HepG2 (cell line): ENCODE measurements around the gene GPR17. TPM values are rescaled to one million over a fixed set of nuclear protein-coding genes. Genes with fewer than 3 reads are reported as not detected.
A peak's percentile ranks its signal among the peaks of the same experiment; 100 is the strongest.

Experiments used
- CCAR2 ChIP-seq: fragments of 200-400 bp; formaldehyde crosslinking; optimal IDR thresholded peaks from 2 replicates; pipeline ENCODE3; 2018; ENCODE audit warnings: low read depth, mild to moderate bottlenecking, low read length, moderate library complexity
- HMG20A ChIP-seq: IDR thresholded peaks from 2 replicates; pipeline ENCODE4 v1.6.1; 2016; ENCODE audit warnings: borderline replicate concordance
- HNF4A ChIP-seq: sonication (generic); formaldehyde crosslinking; IDR thresholded peaks from 2 replicates; pipeline ENCODE4 v1.4.0; 2020; ENCODE audit warnings: missing genetic modification reagents
- KLF16 ChIP-seq, 2 experiments: sonication (generic) in 1 of 2; formaldehyde crosslinking in 1 of 2; IDR thresholded peaks; 2 replicates each; pipeline versions ENCODE4 v1.6.1 to v1.8.0; 2016 to 2023; ENCODE audit warnings: missing genetic modification reagents in 2 of 2, missing compliant biosample characterization in 1 of 2
- MTF1 ChIP-seq: sonication (generic); formaldehyde crosslinking; IDR thresholded peaks from 2 replicates; pipeline ENCODE4 v1.5.0; 2020; ENCODE audit warnings: missing genetic modification reagents
- PITX1 ChIP-seq: sonication (generic); formaldehyde crosslinking; IDR thresholded peaks from 2 replicates; pipeline ENCODE4 v1.5.1; 2020; ENCODE audit warnings: mild to moderate bottlenecking, missing genetic modification reagents
- SALL1 ChIP-seq: sonication (generic); formaldehyde crosslinking; IDR thresholded peaks from 2 replicates; pipeline ENCODE4 v1.8.0; 2022; ENCODE audit warnings: mild to moderate bottlenecking, missing genetic modification reagents
- SSRP1 ChIP-seq: IDR thresholded peaks from 2 replicates; pipeline ENCODE4 v1.6.1; 2016; ENCODE audit warnings: control low read depth
- ZNF180 ChIP-seq: sonication (generic); formaldehyde crosslinking; IDR thresholded peaks from 2 replicates; pipeline ENCODE4 v1.4.0; 2020; ENCODE audit warnings: low read depth, missing genetic modification reagents, borderline replicate concordance
- ZNF274 ChIP-seq: sonication (generic); formaldehyde crosslinking; IDR thresholded peaks from 2 replicates; pipeline ENCODE4 v1.5.1; 2020; ENCODE audit warnings: mild to moderate bottlenecking, missing genetic modification reagents
- ZNF790 ChIP-seq: sonication (generic); formaldehyde crosslinking; IDR thresholded peaks from 2 replicates; pipeline ENCODE4 v1.8.0; 2022; ENCODE audit warnings: missing genetic modification reagents, mild to moderate bottlenecking, borderline replicate concordance
- ZNF850 ChIP-seq: sonication (generic); formaldehyde crosslinking; conservative IDR thresholded peaks from 2 replicates; pipeline ENCODE4 v1.9.0; 2021; ENCODE audit warnings: mild to moderate bottlenecking, missing genetic modification reagents
- polyA plus RNA-seq, 8 experiments: library from polyadenylated mRNA; depleted of rRNA in 3 of 8; stranded (reverse) in 7 of 8; unstranded in 1 of 8; fragments of >200 nt; fragmentation: Illumina TruSeq in 4 of 8; extraction: Trizol in 4 of 8; gene quantifications; 2 replicates each; pipeline versions ENCODE4 v1.2.1 to v1.2.3, GENCODE V29; 2011 to 2016; ENCODE audit warnings: low read depth in 4 of 8, missing spikeins in 1 of 8, mixed read lengths in 1 of 8; ENCODE audit not compliant: insufficient read depth in 1 of 8
- total RNA-seq, 5 experiments: library from RNA; depleted of rRNA; stranded (reverse); fragments of >200 nt; fragmentation: Illumina TruSeq; extraction: Trizol; gene quantifications; 2 replicates each; pipeline ENCODE4 v1.2.3, GENCODE V29; 2016; ENCODE audit warnings: low read depth in 1 of 5
- TF ChIP-seq, protein P1 (sequence below): sonication (generic); formaldehyde crosslinking; IDR thresholded peaks from 2 replicates; pipeline ENCODE4 v1.4.0; 2020; ENCODE audit warnings: missing genetic modification reagents, borderline replicate concordance
- TF ChIP-seq, protein P2 (sequence below): sonication (generic); formaldehyde crosslinking; IDR thresholded peaks from 2 replicates; pipeline ENCODE4 v1.4.0; 2020; ENCODE audit warnings: missing genetic modification reagents, mild to moderate bottlenecking, borderline replicate concordance
- TF ChIP-seq, protein P3 (sequence below): sonication (generic); formaldehyde crosslinking; IDR thresholded peaks from 2 replicates; pipeline ENCODE4 v1.4.0; 2020; ENCODE audit warnings: mild to moderate bottlenecking, missing genetic modification reagents, borderline replicate concordance
- TF ChIP-seq, protein P4 (sequence below): sonication (generic); formaldehyde crosslinking; IDR thresholded peaks from 2 replicates; pipeline ENCODE4 v1.5.1; 2020; ENCODE audit warnings: missing genetic modification reagents, mild to moderate bottlenecking, borderline replicate concordance
- TF ChIP-seq, protein P5 (sequence below): sonication (generic); formaldehyde crosslinking; conservative IDR thresholded peaks from 2 replicates; pipeline ENCODE4 v1.8.0; 2022; ENCODE audit warnings: low read depth, missing genetic modification reagents

GPR17 gene
- total and polyA plus RNA-seq, 2 of the 13 experiments (the other 11 are each of a cell fraction or from before 2014, with no cell fraction given) = not detected

DNA sequence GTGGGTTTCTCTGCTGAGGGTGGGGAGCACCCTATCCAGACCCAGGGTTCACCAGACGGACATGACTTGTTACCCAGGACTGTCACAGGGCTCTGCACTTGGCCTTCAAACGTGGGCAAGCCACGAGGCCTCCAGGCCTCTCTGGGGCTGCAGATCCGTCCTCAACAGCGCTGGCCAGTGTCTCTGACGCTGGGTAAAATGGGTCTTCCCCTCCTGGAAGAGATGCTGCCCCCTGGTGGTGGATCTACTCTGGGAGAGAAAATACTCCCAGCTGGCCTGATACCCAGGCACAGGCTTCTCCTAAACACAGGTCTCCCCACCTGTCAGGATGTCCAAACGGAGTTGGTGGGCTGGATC, 3.7 kb downstream of the GPR17 start (continued):
- TF ChIP-seq SSRP1 (CRISPR knock-in tag) = no peak
- TF ChIP-seq, protein P1, sequence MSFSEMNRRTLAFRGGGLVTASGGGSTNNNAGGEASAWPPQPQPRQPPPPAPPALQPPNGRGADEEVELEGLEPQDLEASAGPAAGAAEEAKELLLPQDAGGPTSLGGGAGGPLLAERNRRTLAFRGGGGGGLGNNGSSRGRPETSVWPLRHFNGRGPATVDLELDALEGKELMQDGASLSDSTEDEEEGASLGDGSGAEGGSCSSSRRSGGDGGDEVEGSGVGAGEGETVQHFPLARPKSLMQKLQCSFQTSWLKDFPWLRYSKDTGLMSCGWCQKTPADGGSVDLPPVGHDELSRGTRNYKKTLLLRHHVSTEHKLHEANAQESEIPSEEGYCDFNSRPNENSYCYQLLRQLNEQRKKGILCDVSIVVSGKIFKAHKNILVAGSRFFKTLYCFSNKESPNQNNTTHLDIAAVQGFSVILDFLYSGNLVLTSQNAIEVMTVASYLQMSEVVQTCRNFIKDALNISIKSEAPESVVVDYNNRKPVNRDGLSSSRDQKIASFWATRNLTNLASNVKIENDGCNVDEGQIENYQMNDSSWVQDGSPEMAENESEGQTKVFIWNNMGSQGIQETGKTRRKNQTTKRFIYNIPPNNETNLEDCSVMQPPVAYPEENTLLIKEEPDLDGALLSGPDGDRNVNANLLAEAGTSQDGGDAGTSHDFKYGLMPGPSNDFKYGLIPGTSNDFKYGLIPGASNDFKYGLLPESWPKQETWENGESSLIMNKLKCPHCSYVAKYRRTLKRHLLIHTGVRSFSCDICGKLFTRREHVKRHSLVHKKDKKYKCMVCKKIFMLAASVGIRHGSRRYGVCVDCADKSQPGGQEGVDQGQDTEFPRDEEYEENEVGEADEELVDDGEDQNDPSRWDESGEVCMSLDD (CRISPR knock-in tag) = no peak
- TF ChIP-seq CCAR2 = no peak
- TF ChIP-seq, protein P2, sequence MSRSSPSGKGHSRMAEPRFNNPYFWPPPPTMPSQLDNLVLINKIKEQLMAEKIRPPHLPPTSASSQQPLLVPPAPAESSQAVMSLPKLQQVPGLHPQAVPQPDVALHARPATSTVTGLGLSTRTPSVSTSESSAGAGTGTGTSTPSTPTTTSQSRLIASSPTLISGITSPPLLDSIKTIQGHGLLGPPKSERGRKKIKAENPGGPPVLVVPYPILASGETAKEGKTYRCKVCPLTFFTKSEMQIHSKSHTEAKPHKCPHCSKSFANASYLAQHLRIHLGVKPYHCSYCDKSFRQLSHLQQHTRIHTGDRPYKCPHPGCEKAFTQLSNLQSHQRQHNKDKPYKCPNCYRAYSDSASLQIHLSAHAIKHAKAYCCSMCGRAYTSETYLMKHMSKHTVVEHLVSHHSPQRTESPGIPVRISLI (CRISPR knock-in tag) = no peak
- TF ChIP-seq, protein P3, sequence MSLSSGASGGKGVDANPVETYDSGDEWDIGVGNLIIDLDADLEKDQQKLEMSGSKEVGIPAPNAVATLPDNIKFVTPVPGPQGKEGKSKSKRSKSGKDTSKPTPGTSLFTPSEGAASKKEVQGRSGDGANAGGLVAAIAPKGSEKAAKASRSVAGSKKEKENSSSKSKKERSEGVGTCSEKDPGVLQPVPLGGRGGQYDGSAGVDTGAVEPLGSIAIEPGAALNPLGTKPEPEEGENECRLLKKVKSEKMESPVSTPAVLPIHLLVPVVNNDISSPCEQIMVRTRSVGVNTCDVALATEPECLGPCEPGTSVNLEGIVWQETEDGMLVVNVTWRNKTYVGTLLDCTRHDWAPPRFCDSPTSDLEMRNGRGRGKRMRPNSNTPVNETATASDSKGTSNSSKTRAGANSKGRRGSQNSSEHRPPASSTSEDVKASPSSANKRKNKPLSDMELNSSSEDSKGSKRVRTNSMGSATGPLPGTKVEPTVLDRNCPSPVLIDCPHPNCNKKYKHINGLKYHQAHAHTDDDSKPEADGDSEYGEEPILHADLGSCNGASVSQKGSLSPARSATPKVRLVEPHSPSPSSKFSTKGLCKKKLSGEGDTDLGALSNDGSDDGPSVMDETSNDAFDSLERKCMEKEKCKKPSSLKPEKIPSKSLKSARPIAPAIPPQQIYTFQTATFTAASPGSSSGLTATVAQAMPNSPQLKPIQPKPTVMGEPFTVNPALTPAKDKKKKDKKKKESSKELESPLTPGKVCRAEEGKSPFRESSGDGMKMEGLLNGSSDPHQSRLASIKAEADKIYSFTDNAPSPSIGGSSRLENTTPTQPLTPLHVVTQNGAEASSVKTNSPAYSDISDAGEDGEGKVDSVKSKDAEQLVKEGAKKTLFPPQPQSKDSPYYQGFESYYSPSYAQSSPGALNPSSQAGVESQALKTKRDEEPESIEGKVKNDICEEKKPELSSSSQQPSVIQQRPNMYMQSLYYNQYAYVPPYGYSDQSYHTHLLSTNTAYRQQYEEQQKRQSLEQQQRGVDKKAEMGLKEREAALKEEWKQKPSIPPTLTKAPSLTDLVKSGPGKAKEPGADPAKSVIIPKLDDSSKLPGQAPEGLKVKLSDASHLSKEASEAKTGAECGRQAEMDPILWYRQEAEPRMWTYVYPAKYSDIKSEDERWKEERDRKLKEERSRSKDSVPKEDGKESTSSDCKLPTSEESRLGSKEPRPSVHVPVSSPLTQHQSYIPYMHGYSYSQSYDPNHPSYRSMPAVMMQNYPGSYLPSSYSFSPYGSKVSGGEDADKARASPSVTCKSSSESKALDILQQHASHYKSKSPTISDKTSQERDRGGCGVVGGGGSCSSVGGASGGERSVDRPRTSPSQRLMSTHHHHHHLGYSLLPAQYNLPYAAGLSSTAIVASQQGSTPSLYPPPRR (CRISPR knock-in tag) = no peak
- TF ChIP-seq, protein P4, sequence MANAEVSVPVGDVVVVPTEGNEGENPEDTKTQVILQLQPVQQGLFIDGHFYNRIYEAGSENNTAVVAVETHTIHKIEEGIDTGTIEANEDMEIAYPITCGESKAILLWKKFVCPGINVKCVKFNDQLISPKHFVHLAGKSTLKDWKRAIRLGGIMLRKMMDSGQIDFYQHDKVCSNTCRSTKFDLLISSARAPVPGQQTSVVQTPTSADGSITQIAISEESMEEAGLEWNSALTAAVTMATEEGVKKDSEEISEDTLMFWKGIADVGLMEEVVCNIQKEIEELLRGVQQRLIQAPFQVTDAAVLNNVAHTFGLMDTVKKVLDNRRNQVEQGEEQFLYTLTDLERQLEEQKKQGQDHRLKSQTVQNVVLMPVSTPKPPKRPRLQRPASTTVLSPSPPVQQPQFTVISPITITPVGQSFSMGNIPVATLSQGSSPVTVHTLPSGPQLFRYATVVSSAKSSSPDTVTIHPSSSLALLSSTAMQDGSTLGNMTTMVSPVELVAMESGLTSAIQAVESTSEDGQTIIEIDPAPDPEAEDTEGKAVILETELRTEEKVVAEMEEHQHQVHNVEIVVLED = no peak
- TF ChIP-seq MTF1 = no peak
- TF ChIP-seq ZNF180 (CRISPR knock-in tag) = no peak
- no peak for TF ChIP-seq ZNF790 (CRISPR knock-in tag)
- TF ChIP-seq HMG20A = peak; percentile 42; the same call in 1 of the 2 replicates
- TF ChIP-seq ZNF274 (CRISPR knock-in tag) = no peak
- no peak for TF ChIP-seq KLF16 (CRISPR knock-in tag; IDR thresholded peaks at IDR 0.05)
- peak; percentile 63; the same call in 1 of the 2 replicates for TF ChIP-seq ZNF850 (CRISPR knock-in tag)
- no peak for TF ChIP-seq PITX1
- peak; percentile 12; the same call in 1 of the 2 replicates for TF ChIP-seq SALL1 (CRISPR knock-in tag)
- no peak for TF ChIP-seq HNF4A
- TF ChIP-seq, protein P5, sequence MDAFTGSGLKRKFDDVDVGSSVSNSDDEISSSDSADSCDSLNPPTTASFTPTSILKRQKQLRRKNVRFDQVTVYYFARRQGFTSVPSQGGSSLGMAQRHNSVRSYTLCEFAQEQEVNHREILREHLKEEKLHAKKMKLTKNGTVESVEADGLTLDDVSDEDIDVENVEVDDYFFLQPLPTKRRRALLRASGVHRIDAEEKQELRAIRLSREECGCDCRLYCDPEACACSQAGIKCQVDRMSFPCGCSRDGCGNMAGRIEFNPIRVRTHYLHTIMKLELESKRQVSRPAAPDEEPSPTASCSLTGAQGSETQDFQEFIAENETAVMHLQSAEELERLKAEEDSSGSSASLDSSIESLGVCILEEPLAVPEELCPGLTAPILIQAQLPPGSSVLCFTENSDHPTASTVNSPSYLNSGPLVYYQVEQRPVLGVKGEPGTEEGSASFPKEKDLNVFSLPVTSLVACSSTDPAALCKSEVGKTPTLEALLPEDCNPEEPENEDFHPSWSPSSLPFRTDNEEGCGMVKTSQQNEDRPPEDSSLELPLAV (CRISPR knock-in tag) = no peak
